HL-60 (cell line): ENCODE measurements around the gene PPAN.

Experiments used
- DNase-seq, 2 experiments: peaks; one replicate each; pipeline ENCODE4 v3.0.0-alpha.2; 2010 to 2020; ENCODE audit warnings: low read depth in 1 of 2, low spot score in 1 of 2
- H3K27ac ChIP-seq: fragments of 250-450 bp; sonication (Bioruptor Pico); replicated peaks from 2 replicates; pipeline ENCODE4 v1.5.1; 2020; ENCODE audit warnings: mild to moderate bottlenecking, moderate library complexity
- H3K27me3 ChIP-seq: fragments of 250-450 bp; sonication (Bioruptor Pico); 2 replicates; pipeline ENCODE4 v1.5.1; 2021; ENCODE audit warnings: mild to moderate bottlenecking, moderate library complexity; ENCODE audit not compliant: insufficient read depth, poor library complexity, severe bottlenecking
- H3K4me3 ChIP-seq: replicated peaks from 2 replicates; pipeline ENCODE4 v1.5.1; 2011; ENCODE audit warnings: mild to moderate bottlenecking, control low read depth, low read length; ENCODE audit not compliant: insufficient read depth
- CTCF ChIP-seq: IDR thresholded peaks from one replicate; pipeline ENCODE4 v1.5.1; 2011; ENCODE audit warnings: low read length, control low read depth, inconsistent platforms; ENCODE audit not compliant: insufficient read depth
- GABPA ChIP-seq: IDR thresholded peaks from 2 replicates; pipeline ENCODE4 v1.6.1; 2012; ENCODE audit warnings: low read depth
- POLR2AphosphoS5 ChIP-seq: IDR thresholded peaks from 2 replicates; pipeline ENCODE4 v1.6.1; 2012; ENCODE audit warnings: low read depth
- SPI1 ChIP-seq: IDR thresholded peaks from 2 replicates; pipeline ENCODE4 v1.6.1; 2012; ENCODE audit warnings: low read depth, mild to moderate bottlenecking, borderline replicate concordance
- TF ChIP-seq, protein P1 (sequence below): IDR thresholded peaks from 2 replicates; pipeline ENCODE4 v1.6.1; 2012; ENCODE audit warnings: low read depth; ENCODE audit not compliant: insufficient replicate concordance

The PPAN gene

GRCh38 chr19:10155839-10156238 lies 49.7 kb downstream of the PPAN start:
- Histone ChIP-seq H3K27ac (no peak overlapping the region), H3K4me3 (no peak overlapping the region), H3K27me3 (no peaks in the 10 kb centered on the region)
- DNase-seq: no peak
- no peak for TF ChIP-seq SPI1
- no peak for TF ChIP-seq CTCF

GRCh38 chr19:10158071-10158470 lies 51.9 kb downstream of the PPAN start:
- Histone ChIP-seq H3K4me3 (no peak overlapping the region), H3K27ac (no peak overlapping the region), H3K27me3 (no peaks in the 10 kb centered on the region)
- no peak for DNase-seq
- no peak for TF ChIP-seq POLR2AphosphoS5
- TF ChIP-seq, protein P1, sequence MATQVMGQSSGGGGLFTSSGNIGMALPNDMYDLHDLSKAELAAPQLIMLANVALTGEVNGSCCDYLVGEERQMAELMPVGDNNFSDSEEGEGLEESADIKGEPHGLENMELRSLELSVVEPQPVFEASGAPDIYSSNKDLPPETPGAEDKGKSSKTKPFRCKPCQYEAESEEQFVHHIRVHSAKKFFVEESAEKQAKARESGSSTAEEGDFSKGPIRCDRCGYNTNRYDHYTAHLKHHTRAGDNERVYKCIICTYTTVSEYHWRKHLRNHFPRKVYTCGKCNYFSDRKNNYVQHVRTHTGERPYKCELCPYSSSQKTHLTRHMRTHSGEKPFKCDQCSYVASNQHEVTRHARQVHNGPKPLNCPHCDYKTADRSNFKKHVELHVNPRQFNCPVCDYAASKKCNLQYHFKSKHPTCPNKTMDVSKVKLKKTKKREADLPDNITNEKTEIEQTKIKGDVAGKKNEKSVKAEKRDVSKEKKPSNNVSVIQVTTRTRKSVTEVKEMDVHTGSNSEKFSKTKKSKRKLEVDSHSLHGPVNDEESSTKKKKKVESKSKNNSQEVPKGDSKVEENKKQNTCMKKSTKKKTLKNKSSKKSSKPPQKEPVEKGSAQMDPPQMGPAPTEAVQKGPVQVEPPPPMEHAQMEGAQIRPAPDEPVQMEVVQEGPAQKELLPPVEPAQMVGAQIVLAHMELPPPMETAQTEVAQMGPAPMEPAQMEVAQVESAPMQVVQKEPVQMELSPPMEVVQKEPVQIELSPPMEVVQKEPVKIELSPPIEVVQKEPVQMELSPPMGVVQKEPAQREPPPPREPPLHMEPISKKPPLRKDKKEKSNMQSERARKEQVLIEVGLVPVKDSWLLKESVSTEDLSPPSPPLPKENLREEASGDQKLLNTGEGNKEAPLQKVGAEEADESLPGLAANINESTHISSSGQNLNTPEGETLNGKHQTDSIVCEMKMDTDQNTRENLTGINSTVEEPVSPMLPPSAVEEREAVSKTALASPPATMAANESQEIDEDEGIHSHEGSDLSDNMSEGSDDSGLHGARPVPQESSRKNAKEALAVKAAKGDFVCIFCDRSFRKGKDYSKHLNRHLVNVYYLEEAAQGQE: no peak
- no peak for TF ChIP-seq SPI1
- TF ChIP-seq GABPA: no peak
- TF ChIP-seq CTCF: no peak

DNA sequence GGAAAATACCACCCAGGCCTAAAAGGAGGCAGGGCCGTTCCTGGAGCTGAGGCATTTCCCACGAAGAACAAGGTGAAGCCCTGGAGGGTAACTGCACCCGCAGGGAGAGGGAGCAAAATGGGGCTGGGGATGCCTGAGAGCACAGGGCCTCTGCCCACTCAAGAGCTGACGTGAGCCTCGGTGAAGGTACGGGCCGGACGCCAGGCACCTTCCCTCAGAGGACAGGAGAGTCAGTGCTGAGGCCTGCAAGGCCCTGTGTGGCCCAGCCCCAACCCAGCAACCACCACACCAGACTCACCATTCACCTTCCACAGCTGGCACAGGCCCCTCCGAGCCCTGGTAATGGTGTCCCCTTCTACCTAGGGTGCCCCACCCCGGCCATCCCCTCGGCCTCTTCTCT lies 52.3 kb downstream of the PPAN start:
- H3K27me3 ChIP-seq: no peaks in the 10 kb centered on the region

More for the DNA sequence above, 52.3 kb downstream of the PPAN start:
- no peak for DNase-seq
- no peak for TF ChIP-seq CTCF
- no peak for TF ChIP-seq SPI1
- TF ChIP-seq, protein P1: no peak
- no peak for TF ChIP-seq GABPA
- TF ChIP-seq POLR2AphosphoS5: no peak
- no peak overlapping the region for H3K4me3 ChIP-seq
- no peak overlapping the region for H3K27ac ChIP-seq
